Tibial artery (tissue), 4 donors: ENCODE results near the gene TFEB.

ENCODE experiments used
- DNase-seq, 2 donors: peaks; one replicate each; pipeline ENCODE4 v3.0.0-alpha.2; 2019
- H3K27ac ChIP-seq, 2 donors: fragments of 200-600 bp; sonication (generic) in 1 of 2; 1 replicate in 1 of 2; 2 replicates in 1 of 2; pipeline ENCODE4 v1.5.1; 2018 to 2019; ENCODE audit warnings: mild to moderate bottlenecking in 1 of 2
- H3K27me3 ChIP-seq, 2 donors: fragments of 200-600 bp; sonication (generic) in 1 of 2; one replicate each; pipeline versions ENCODE4 v1.5.1 to v1.6.0; 2016 to 2019
- H3K36me3 ChIP-seq, 3 donors: fragments of 200-600 bp; sonication (generic) in 2 of 3; one replicate each; pipeline ENCODE4 v1.5.1; 2016 to 2019; ENCODE audit warnings: mild to moderate bottlenecking in 2 of 3
- H3K4me1 ChIP-seq, 4 donors: fragments of 200-600 bp; sonication (generic) in 2 of 4; 1 replicate in 3 of 4; 2 replicates in 1 of 4; pipeline ENCODE4 v1.5.1; 2016 to 2019
- H3K4me3 ChIP-seq, 2 donors: fragments of 200-600 bp; sonication (generic) in 1 of 2; 1 replicate in 1 of 2; 2 replicates in 1 of 2; pipeline ENCODE4 v1.5.1; 2018 to 2019; ENCODE audit warnings: mild to moderate bottlenecking in 2 of 2
- H3K9me3 ChIP-seq, 3 donors: fragments of 200-600 bp; sonication (generic) in 1 of 3; one replicate each; pipeline ENCODE4 v1.5.1; 2016 to 2019
- CTCF ChIP-seq, 2 experiments: fragments of 200-600 bp in 1 of 2; fragments of 450-650 bp in 1 of 2; IDR thresholded peaks; one replicate each; pipeline ENCODE4 v1.5.1; 2017 to 2019; ENCODE audit warnings: antibody characterized with exemption in 2 of 2, mild to moderate bottlenecking in 1 of 2, moderate library complexity in 1 of 2
- intact Hi-C: fragments of 100-400 bp; cut with DNase I; formaldehyde crosslinking; loops from one replicate; pipeline ENCODE4 v1.15.0; 2023; ENCODE audit warnings: low total_unique reads

The TFEB gene

GRCh38 chr6:41728954-41729353 lies 6.5 kb downstream of the TFEB start:
- Histone ChIP-seq H3K4me3 (no peak overlapping the region), H3K9me3 (no peaks in the 10 kb centered on the region), H3K27me3 (no peaks in the 10 kb centered on the region), H3K27ac (no peak overlapping the region), H3K36me3 (no peaks in the 10 kb centered on the region), H3K4me1 (peaks cover 6 to 70% (median 25%) of the 10 kb centered on the region in 4 donors)
- TF ChIP-seq CTCF (IDR thresholded peaks at IDR 0.05), result no peak
- DNase-seq, result no peak
- intact Hi-C loops, result no loop called here

- no peak for DNase-seq
- peaks cover 3 to 70% (median 26%) of the 10 kb centered on the region in 4 donors for H3K4me1 ChIP-seq
- TF ChIP-seq CTCF (IDR thresholded peaks at IDR 0.05), result no peak
- no peak overlapping the region for H3K4me3 ChIP-seq
- no peaks in the 10 kb centered on the region for H3K27me3 ChIP-seq
- no peaks in the 10 kb centered on the region for H3K9me3 ChIP-seq
- H3K36me3 ChIP-seq, result no peaks in the 10 kb centered on the region
- intact Hi-C loops, result no loop called here
- no peak overlapping the region for H3K27ac ChIP-seq
These were observed 7.1 kb downstream of the TFEB start for GRCh38 chr6:41728073-41728936.

GRCh38 chr6:41727705-41728072 lies 7.7 kb downstream of the TFEB start:
- DNase-seq, result no peak
- Histone ChIP-seq H3K4me3 (no peak overlapping the region), H3K27ac (no peak overlapping the region), H3K27me3 (no peaks in the 10 kb centered on the region), H3K9me3 (no peaks in the 10 kb centered on the region), H3K36me3 (no peaks in the 10 kb centered on the region), H3K4me1 (peaks cover 0 to 68% (median 26%) of the 10 kb centered on the region in 4 donors)
- no peak for TF ChIP-seq CTCF (IDR thresholded peaks at IDR 0.05)
- intact Hi-C loops, result no loop called here

GRCh38 chr6:41726876-41727275 lies 8.5 kb downstream of the TFEB start:
- Histone ChIP-seq H3K4me3 (no peak overlapping the region), H3K27ac (no peak overlapping the region), H3K9me3 (no peaks in the 10 kb centered on the region), H3K36me3 (no peaks in the 10 kb centered on the region), H3K4me1 (peaks cover 0 to 63% (median 26%) of the 10 kb centered on the region in 4 donors), H3K27me3 (no peaks in the 10 kb centered on the region)
- intact Hi-C loops, result no loop called here
- no peak for DNase-seq
- TF ChIP-seq CTCF (IDR thresholded peaks at IDR 0.05), result no peak

GRCh38 chr6:41724586-41725501 lies 10.6 kb downstream of the TFEB start:
- Histone ChIP-seq H3K9me3 (no peaks in the 10 kb centered on the region), H3K4me1 (peaks cover 0 to 52% (median 24%) of the 10 kb centered on the region in 4 donors), H3K36me3 (no peaks in the 10 kb centered on the region), H3K4me3 (no peak overlapping the region), H3K27me3 (no peaks in the 10 kb centered on the region), H3K27ac (no peak overlapping the region)
- intact Hi-C loops, result no loop called here
- no peak for TF ChIP-seq CTCF (IDR thresholded peaks at IDR 0.05)
- DNase-seq, result no peak
